DND-41 (cell line): Measurements from ENCODE around the gene PSG6.
"Not testable (repeated sequence)": the region's sequence is repeated elsewhere in the genome, so short reads cannot be mapped to it uniquely, and the experiment has no call there.

ENCODE experiments used
- CTCF ChIP-seq: IDR thresholded peaks from 2 replicates; pipeline ENCODE4 v1.5.1; 2012; ENCODE audit warnings: borderline replicate concordance, low read length, moderate library complexity, mild to moderate bottlenecking; ENCODE audit not compliant: poor library complexity, severe bottlenecking; ENCODE audit errors: extremely low read depth
- EZH2 ChIP-seq: IDR thresholded peaks from 3 replicates; pipeline ENCODE4 v1.6.1; 2012; ENCODE audit warnings: borderline replicate concordance, low read depth, mild to moderate bottlenecking, moderate library complexity, low read length, inconsistent platforms; ENCODE audit not compliant: severe bottlenecking

- not testable (repeated sequence) for TF ChIP-seq CTCF, EZH2
Measured at GRCh38 chr19:42912941-42913340, 4.8 kb downstream of the PSG6 start.
